Fibroblast of mammary gland (primary cell): Measurements from ENCODE around the gene PKN2.

Source experiments
- DNase-seq: peaks from one replicate; pipeline ENCODE4 v3.0.0-alpha.2; 2010; ENCODE audit warnings: low read depth
- H3K4me3 ChIP-seq: 2 replicates; pipeline ENCODE4 v1.5.1; 2011; ENCODE audit warnings: low read depth, mild to moderate bottlenecking, low read length, moderate library complexity; ENCODE audit not compliant: control insufficient read depth
- CTCF ChIP-seq: conservative IDR thresholded peaks from 2 replicates; pipeline ENCODE4 v1.5.1; 2011; ENCODE audit warnings: low read depth, low read length, inconsistent platforms; ENCODE audit not compliant: control insufficient read depth, insufficient read depth

PKN2 gene

GRCh38 chr1:88730995-88731394 lies 46.9 kb downstream of the PKN2 start:
- no peak overlapping the region for H3K4me3 ChIP-seq
- no peak for TF ChIP-seq CTCF
- no peak for DNase-seq

GRCh38 chr1:88731475-88732269 lies 47.6 kb downstream of the PKN2 start:
- DNase-seq: peak; percentile 95

GRCh38 chr1:88735382-88735781 lies 51.3 kb downstream of the PKN2 start:
- no peak for TF ChIP-seq CTCF
- no peak for DNase-seq
- no peak overlapping the region for H3K4me3 ChIP-seq

More at GRCh38 chr1:88731475-88732269, 47.6 kb downstream of the PKN2 start:
- no peak overlapping the region for H3K4me3 ChIP-seq
- TF ChIP-seq CTCF: no peak

GRCh38 chr1:88735909-88736308 lies 51.8 kb downstream of the PKN2 start:
- TF ChIP-seq CTCF: no peak
- H3K4me3 ChIP-seq: no peak overlapping the region

GRCh38 chr1:88736633-88737248 lies 52.7 kb downstream of the PKN2 start:
- peak; percentile 82 for TF ChIP-seq CTCF
- DNase-seq: peak; percentile 64
- H3K4me3 ChIP-seq: no peak overlapping the region

More at GRCh38 chr1:88735909-88736308, 51.8 kb downstream of the PKN2 start:
- DNase-seq: no peak

GRCh38 chr1:88737338-88737927 lies 53.4 kb downstream of the PKN2 start:
- no peak for DNase-seq
- no peak for TF ChIP-seq CTCF
- no peak overlapping the region for H3K4me3 ChIP-seq
